Measurements from ENCODE around the gene SLC30A2. TPM values are rescaled to one million over a fixed set of nuclear protein-coding genes. Genes with fewer than 3 reads are reported as not detected.

SLC30A2 gene
- total RNA-seq, 1 donor from 2014 or later, result not detected

DNA sequence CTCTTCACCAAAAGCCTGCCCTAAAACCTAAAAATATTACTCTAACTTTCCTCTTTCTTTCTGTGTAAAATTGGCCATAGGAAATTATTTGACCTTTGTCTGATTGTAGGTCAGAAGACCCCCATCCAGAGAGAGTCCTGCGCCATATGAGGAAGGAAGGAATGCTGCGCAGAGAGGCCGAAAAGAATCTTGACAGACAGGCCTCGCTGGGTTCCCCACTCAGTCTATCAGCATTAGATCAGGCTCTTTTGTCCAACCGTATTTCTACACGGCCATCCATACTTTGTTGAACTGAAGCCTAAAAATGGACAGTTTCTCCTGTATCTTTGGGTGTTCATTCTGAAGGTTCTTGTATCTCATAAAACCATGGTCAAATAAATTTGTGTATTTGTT is 4.3 kb upstream of the SLC30A2 start:
- Mint-ChIP-seq H3K27me3 (ENCODE audit: low read depth) (peaks cover 61% of the 10 kb centered on the region), H3K27ac (ENCODE audit: unreplicated experiment) (no peak overlapping the region)

DNA sequence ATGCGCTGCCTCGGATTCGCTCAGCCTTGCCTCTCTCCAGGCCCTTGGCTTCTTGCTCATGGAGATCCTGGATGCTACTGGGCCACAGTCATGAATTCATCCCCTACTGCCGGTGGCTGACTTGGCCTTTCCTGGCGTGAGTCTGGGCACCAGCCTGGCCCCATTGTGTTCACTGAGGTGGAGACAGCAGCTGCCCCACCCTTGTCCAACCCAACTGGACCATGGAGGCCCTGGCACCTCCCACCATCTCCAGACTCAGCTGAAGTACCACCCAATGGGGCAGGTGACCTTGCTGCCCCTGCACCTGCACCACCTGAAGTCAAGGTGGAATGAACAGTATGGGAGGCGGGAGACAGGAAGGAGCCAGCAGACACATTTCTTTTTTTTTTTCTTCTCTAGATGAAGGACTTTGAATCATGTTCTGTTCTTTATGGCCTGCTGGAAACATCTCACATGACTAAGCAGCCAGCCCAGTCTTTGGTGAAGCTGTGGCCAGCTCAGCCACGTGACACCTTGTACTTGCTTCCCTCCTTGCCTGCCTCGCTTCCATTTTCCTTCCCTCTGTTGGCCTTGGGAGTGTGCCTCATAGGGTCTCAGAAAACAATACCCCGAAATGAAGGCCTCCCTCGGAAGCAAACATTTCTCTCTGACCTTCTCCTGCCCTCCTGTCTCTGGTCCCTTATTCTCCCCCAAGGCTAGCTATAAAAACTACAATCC is 3.8 kb upstream of the SLC30A2 start:
- no peak overlapping the region for H3K27ac Mint-ChIP-seq (ENCODE audit: unreplicated experiment)
- no peaks in the 10 kb centered on the region for H3K36me3 Mint-ChIP-seq (ENCODE audit: low read depth)
- H3K4me1 Mint-ChIP-seq, result peaks cover 10% of the 10 kb centered on the region
- peaks cover 66% of the 10 kb centered on the region for H3K27me3 Mint-ChIP-seq (ENCODE audit: low read depth)
- no peak for DNase-seq (ENCODE audit: low read depth, low spot score)
- H3K9me3 Mint-ChIP-seq, result no peaks in the 10 kb centered on the region
- TF ChIP-seq, protein P1, sequence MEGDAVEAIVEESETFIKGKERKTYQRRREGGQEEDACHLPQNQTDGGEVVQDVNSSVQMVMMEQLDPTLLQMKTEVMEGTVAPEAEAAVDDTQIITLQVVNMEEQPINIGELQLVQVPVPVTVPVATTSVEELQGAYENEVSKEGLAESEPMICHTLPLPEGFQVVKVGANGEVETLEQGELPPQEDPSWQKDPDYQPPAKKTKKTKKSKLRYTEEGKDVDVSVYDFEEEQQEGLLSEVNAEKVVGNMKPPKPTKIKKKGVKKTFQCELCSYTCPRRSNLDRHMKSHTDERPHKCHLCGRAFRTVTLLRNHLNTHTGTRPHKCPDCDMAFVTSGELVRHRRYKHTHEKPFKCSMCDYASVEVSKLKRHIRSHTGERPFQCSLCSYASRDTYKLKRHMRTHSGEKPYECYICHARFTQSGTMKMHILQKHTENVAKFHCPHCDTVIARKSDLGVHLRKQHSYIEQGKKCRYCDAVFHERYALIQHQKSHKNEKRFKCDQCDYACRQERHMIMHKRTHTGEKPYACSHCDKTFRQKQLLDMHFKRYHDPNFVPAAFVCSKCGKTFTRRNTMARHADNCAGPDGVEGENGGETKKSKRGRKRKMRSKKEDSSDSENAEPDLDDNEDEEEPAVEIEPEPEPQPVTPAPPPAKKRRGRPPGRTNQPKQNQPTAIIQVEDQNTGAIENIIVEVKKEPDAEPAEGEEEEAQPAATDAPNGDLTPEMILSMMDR (conservative IDR thresholded peaks at IDR 0.05), result no peak
- H3K4me3 Mint-ChIP-seq, result no peak overlapping the region

More for the DNA sequence above, 4.3 kb upstream of the SLC30A2 start:
- H3K4me1 Mint-ChIP-seq, result peaks cover 6% of the 10 kb centered on the region
- no peak overlapping the region for H3K4me3 Mint-ChIP-seq
- TF ChIP-seq, protein P1 (conservative IDR thresholded peaks at IDR 0.05), result no peak
- DNase-seq (ENCODE audit: low read depth, low spot score), result no peak
- H3K9me3 Mint-ChIP-seq, result no peaks in the 10 kb centered on the region
- H3K36me3 Mint-ChIP-seq (ENCODE audit: low read depth), result no peaks in the 10 kb centered on the region

DNA sequence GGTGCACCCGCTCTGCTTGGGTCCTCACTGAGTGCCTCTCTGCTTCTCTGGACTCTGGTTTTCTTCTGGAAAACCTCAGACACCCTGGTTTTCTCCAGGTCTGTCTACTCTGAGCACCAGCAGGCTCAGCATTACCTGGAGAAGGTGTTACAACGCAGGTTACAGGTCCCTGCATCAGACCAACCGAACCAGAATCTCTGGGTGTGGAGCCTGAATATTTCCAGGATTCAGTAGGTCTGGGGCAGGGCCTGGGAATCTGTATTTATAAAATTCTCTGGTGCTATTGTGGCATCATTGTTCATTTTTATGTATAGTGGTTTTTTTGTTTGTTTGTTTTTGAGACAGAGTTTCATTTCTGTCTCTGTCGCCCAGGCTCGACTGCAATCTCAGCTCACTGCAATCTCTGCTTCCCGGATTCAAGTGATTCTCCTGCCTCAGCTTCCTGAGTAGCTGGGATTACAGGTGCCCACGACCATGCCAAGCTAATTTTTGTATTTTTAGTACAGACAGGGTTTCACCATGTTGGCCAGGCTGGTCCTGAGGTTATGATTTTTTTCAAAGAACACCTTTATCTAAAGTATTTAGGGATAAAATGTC is 1.5 kb upstream of the SLC30A2 start:
- Mint-ChIP-seq H3K27me3 (ENCODE audit: low read depth) (peaks cover 82% of the 10 kb centered on the region), H3K36me3 (ENCODE audit: low read depth) (no peaks in the 10 kb centered on the region), H3K4me1 (peaks cover 4% of the 10 kb centered on the region), H3K27ac (ENCODE audit: unreplicated experiment) (no peak overlapping the region), H3K9me3 (no peaks in the 10 kb centered on the region), H3K4me3 (no peak overlapping the region)
- no peak for DNase-seq (ENCODE audit: low read depth, low spot score)
- TF ChIP-seq, protein P1 (conservative IDR thresholded peaks at IDR 0.05), result no peak

DNA sequence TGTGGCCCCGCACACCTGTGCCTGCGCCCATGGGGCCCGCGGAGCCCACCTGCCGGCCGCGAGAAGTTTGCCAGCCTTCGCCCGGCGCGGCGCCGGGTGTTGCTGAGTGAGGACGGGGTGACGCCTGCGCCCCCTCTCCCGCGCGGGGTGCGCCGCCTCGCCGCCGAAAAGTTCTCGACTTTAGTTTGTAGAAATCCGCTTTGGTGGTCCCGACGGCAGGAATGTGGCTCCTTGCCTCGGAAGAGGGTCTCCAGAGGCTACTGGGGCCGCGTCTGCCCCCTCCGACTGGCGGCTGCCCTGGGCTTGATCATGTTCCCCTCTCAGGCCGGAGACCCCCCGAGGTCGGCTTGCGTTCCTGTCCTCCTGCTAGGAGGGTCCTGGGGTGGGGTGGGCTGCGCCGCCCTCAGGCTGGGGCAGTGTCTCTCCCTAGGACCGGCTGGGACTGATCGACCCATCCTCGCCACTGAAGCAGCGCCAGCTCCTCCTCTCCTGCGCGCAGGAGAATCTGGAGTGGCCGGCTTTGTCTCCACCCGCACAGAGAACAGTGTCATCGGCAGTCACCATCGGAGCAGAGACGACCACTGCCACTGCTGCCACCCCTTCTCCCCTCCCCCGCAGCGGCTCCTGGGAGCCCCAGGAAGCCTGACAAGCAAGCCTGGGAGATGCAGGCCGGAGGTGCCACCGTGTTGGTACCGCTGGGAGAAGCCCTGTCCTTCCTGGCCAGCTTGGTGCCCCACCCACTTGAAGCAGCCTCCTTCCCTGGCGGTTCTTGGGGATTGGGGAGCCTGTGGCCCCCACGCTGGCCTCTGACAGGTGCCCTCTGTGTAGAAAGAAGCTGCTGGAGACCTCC is 553 bp upstream of the SLC30A2 start:
- peaks cover 4% of the 10 kb centered on the region for H3K4me1 Mint-ChIP-seq
- H3K27me3 Mint-ChIP-seq (ENCODE audit: low read depth), result peaks cover 83% of the 10 kb centered on the region
- TF ChIP-seq, protein P1 (conservative IDR thresholded peaks at IDR 0.05), result no peak
- H3K27ac Mint-ChIP-seq (ENCODE audit: unreplicated experiment), result no peak overlapping the region
- H3K4me3 Mint-ChIP-seq, result no peak overlapping the region
- H3K9me3 Mint-ChIP-seq, result no peaks in the 10 kb centered on the region
- H3K36me3 Mint-ChIP-seq (ENCODE audit: low read depth), result no peaks in the 10 kb centered on the region
- DNase-seq (ENCODE audit: low read depth, low spot score), result no peak

DNA sequence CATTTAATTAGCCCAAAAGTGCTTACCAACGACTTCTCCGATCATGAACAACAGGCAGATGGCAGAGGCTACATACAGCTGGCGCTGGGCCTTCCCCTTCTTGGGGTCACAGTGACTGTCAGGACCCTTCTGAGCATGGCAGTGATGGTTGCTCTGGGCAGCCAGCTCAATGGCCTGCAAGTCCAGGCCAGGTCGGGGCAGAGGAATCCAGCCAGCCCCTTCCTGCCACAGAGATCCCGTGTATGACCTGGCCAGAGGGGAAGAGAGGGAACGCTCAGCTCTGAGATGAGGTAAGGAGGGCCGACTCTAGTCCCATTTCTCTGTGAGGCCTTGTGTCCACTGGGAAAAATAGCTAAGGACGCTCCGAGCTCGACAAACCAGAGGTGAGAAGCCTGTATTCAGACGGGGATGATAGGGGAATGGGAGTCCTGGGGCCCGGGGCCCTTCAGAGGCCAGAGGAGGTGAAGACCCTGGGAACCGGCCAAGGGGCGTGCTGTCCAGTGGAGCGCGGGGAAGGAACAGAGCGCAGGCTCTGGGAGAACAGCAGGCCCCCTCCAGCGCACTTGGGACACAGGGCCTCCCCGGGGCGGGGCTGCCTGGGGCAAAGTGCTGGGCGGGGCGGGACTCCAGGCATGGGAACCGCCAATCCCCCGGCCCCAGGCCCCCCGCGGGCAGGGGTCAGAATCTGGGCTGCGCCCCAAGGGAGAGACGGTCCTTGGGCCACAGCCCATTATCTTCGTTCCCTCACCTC is 772 bp downstream of the SLC30A2 start:
- TF ChIP-seq, protein P1 (conservative IDR thresholded peaks at IDR 0.05), result no peak
- H3K27ac Mint-ChIP-seq (ENCODE audit: unreplicated experiment), result no peak overlapping the region
- H3K36me3 Mint-ChIP-seq (ENCODE audit: low read depth), result no peaks in the 10 kb centered on the region
- no peak overlapping the region for H3K4me3 Mint-ChIP-seq
- peaks cover 75% of the 10 kb centered on the region for H3K27me3 Mint-ChIP-seq (ENCODE audit: low read depth)
- DNase-seq (ENCODE audit: low read depth, low spot score), result no peak
- H3K9me3 Mint-ChIP-seq, result no peaks in the 10 kb centered on the region
- H3K4me1 Mint-ChIP-seq, result peaks cover 4% of the 10 kb centered on the region
